Measurements from ENCODE around the gene DGKG. TPM values are rescaled to one million over a fixed set of nuclear protein-coding genes. Genes with fewer than 3 reads are reported as not detected.

The DGKG gene
- total and polyA plus RNA-seq, 2 of the 8 experiments (the other 6 are each of a cell fraction or from before 2014, with no cell fraction given): 0.30 to 0.48 TPM

- TF ChIP-seq KDM5A (IDR thresholded peaks at IDR 0.05; ENCODE audit: low read length) (no peak), EGR1 (IDR thresholded peaks at IDR 0.05; ENCODE audit: borderline replicate concordance, low read depth, low read length) (no peak), SIN3A (conservative IDR thresholded peaks at IDR 0.05 in 1 of 2, IDR thresholded peaks at IDR 0.05 in 1 of 2; ENCODE audit: low read depth in 1 of 2, low read length in 2 of 2) (no peak), BCL11A (IDR thresholded peaks at IDR 0.05; ENCODE audit: low read depth in 2 of 2, low read length in 2 of 2) (no peak), USF2 (IDR thresholded peaks at IDR 0.05; ENCODE audit: low read length) (no peak), YY1 (IDR thresholded peaks at IDR 0.05; ENCODE audit: low read depth, low read length) (peak; percentile 26; the same call in 1 of the 2 replicates), CBX5 (IDR thresholded peaks at IDR 0.05; ENCODE audit: low read depth, low read length) (no peak), TAF1 (IDR thresholded peaks at IDR 0.05; ENCODE audit: low read depth, low read length) (peak; percentile 58; the same call in 1 of the 2 replicates), SIRT6 (IDR thresholded peaks at IDR 0.05; ENCODE audit: low read length) (no peak), JUND (IDR thresholded peaks at IDR 0.05; ENCODE audit: low read length) (peak; percentile 96), TEAD4 (IDR thresholded peaks at IDR 0.05; ENCODE audit: low read depth, low read length) (0 out of 2 replicates have a peak, but pooled peaks have one; percentile 20), KDM4A (IDR thresholded peaks at IDR 0.05; ENCODE audit: low read depth, low read length, severe bottlenecking) (peak; percentile 91), RBBP5 (IDR thresholded peaks at IDR 0.05; ENCODE audit: borderline replicate concordance, low read depth, low read length) (peak; percentile 67; the same call in 1 of the 2 replicates), EZH2 (IDR thresholded peaks at IDR 0.05; ENCODE audit: low read depth, low read length, severe bottlenecking) (peak; percentile 56), MAX (IDR thresholded peaks at IDR 0.05) (peak; percentile 26; the same call in 1 of the 2 replicates), SIX5 (IDR thresholded peaks at IDR 0.05; ENCODE audit: low read depth, low read length) (no peak), CHD2 (IDR thresholded peaks at IDR 0.05; ENCODE audit: low read length) (no peak), POU5F1 (IDR thresholded peaks at IDR 0.05; ENCODE audit: low read depth, low read length) (no peak), PHF8 (conservative IDR thresholded peaks at IDR 0.05; ENCODE audit: low read depth, low read length) (peak; percentile 52; the same call in 1 of the 2 replicates), SP4 (IDR thresholded peaks at IDR 0.05; ENCODE audit: low read length) (no peak), POLR2AphosphoS5 (IDR thresholded peaks at IDR 0.05; ENCODE audit: low read depth, low read length) (no peak; the same call in 1 of the 2 replicates), POLR2A (IDR thresholded peaks at IDR 0.05; ENCODE audit: control extremely low read depth in 1 of 2, low read depth in 2 of 2, low read length in 2 of 2) (no peak), BACH1 (IDR thresholded peaks at IDR 0.05; ENCODE audit: low read length) (no peak), ASH2L (IDR thresholded peaks at IDR 0.05; ENCODE audit: low read length) (peak; percentile 84)
Measured at GRCh38 chr3:186193534-186194450, 168.2 kb downstream of the DGKG start (continued).
